Testis (tissue), 3 donors: ENCODE results near the gene MEAF6. TPM values are rescaled to one million over a fixed set of nuclear protein-coding genes. Genes with fewer than 3 reads are reported as not detected.
"Not testable (repeated sequence)": the region's sequence is repeated elsewhere in the genome, so short reads cannot be mapped to it uniquely, and the experiment has no call there.

Experiments used
- DNase-seq: peaks from one replicate; pipeline ENCODE4 v3.0.0-alpha.2; 2019
- H3K27ac ChIP-seq, 2 donors: fragments of 200-600 bp; sonication (generic); one replicate each; pipeline ENCODE4 v1.5.1; 2019
- H3K27me3 ChIP-seq: fragments of 200-600 bp; sonication (generic); one replicate; pipeline ENCODE4 v1.5.1; 2019
- H3K36me3 ChIP-seq: fragments of 200-600 bp; sonication (generic); one replicate; pipeline ENCODE4 v1.5.1; 2017; ENCODE audit warnings: low read depth; ENCODE audit errors: missing control alignments
- H3K4me1 ChIP-seq: fragments of 200-600 bp; sonication (generic); one replicate; pipeline ENCODE4 v1.5.1; 2019
- H3K4me3 ChIP-seq, 2 donors: fragments of 200-600 bp; sonication (generic); one replicate each; pipeline ENCODE4 v1.5.1; 2017 to 2019
- H3K9me3 ChIP-seq: fragments of 200-600 bp; sonication (generic); one replicate; pipeline ENCODE4 v1.5.1; 2017
- CTCF ChIP-seq, 3 experiments: fragments of 450-650 bp in 2 of 3; fragments of 200-600 bp in 1 of 3; sonication (generic) in 1 of 3; IDR thresholded peaks; one replicate each; pipeline ENCODE4 v1.5.1; 2016 to 2019; ENCODE audit warnings: antibody characterized with exemption in 3 of 3, mild to moderate bottlenecking in 2 of 3, moderate library complexity in 1 of 3
- POLR2A ChIP-seq: fragments of 450-650 bp; IDR thresholded peaks from one replicate; pipeline ENCODE4 v1.6.1; 2017; ENCODE audit warnings: antibody characterized with exemption, mild to moderate bottlenecking, moderate library complexity
- WGBS, 2 donors: methylation state at CpG; one replicate each; pipeline ENCODE4 v1.1.5; 2018; 5-methylcytosine and 5-hydroxymethylcytosine counted together
- intact Hi-C: fragments of 100-400 bp; cut with DNase I; formaldehyde crosslinking; loops from one replicate; pipeline ENCODE4 v1.15.1; 2023; ENCODE audit warnings: low total_unique reads
- polyA plus RNA-seq: library from polyadenylated mRNA; stranded (reverse); fragments of 350-450 nt; fragmentation: Illumina TruSeq; extraction: RNeasy Lipid Tissue Mini Kit (QIAGEN cat#74804); gene quantifications from one replicate; pipeline ENCODE4 v1.2.3, GENCODE V29; 2014; ENCODE audit warnings: low read depth, low replicate concordance; ENCODE audit not compliant: insufficient read depth
- total RNA-seq, 2 donors: library from RNA; depleted of rRNA; stranded (reverse); fragments of >200 nt; gene quantifications; one replicate each; pipeline ENCODE4 v1.2.3, GENCODE V29; 2016

The MEAF6 gene
- total and polyA plus RNA-seq, 3 donors from 2014 or later = 132 to 140 (median 134) TPM

GRCh38 chr1:37560401-37561132 lies 46.0 kb upstream of the MEAF6 start:
- 68 to 83% methylated on average over 9 to 10 of the region's 10 CpGs for WGBS, 2 donors
- DNase-seq = no peak
- Histone ChIP-seq H3K27me3 (no peaks in the 10 kb centered on the region), H3K9me3 (no peaks in the 10 kb centered on the region), H3K4me3 (no peak overlapping the region), H3K4me1 (peaks cover 16% of the 10 kb centered on the region), H3K36me3 (no peaks in the 10 kb centered on the region), H3K27ac (peak overlapping the region; percentile 41 to 44)
- no peak for TF ChIP-seq CTCF (IDR thresholded peaks at IDR 0.05)
- no peak for TF ChIP-seq POLR2A
- intact Hi-C loops = no loop called here

- H3K4me3 ChIP-seq, H3K27me3 ChIP-seq, H3K36me3 ChIP-seq, H3K9me3 ChIP-seq, intact Hi-C loops: not testable (repeated sequence)
- 46 to 63% methylated on average over 11 to 12 of the region's 12 CpGs for WGBS, 2 donors
- peak; percentile 35 for DNase-seq
- peak overlapping the region; percentile 41 to 44 for H3K27ac ChIP-seq
- H3K4me1 ChIP-seq = peaks cover 16% of the 10 kb centered on the region
These were observed 45.4 kb upstream of the MEAF6 start for GRCh38 chr1:37559957-37560379.

- intact Hi-C loops = no loop called here
- Histone ChIP-seq H3K27ac (peak overlapping the region; percentile 41 to 44), H3K4me3 (no peak overlapping the region)
These were observed 44.5 kb upstream of the MEAF6 start for GRCh38 chr1:37559080-37559479.

GRCh38 chr1:37558411-37558810 lies 43.8 kb upstream of the MEAF6 start:
- Histone ChIP-seq H3K4me1 (peaks cover 16% of the 10 kb centered on the region), H3K4me3 (no peak overlapping the region), H3K9me3 (no peaks in the 10 kb centered on the region), H3K27me3 (no peaks in the 10 kb centered on the region), H3K36me3 (no peaks in the 10 kb centered on the region), H3K27ac (no peak overlapping the region)
- DNase-seq = no peak
- TF ChIP-seq CTCF (IDR thresholded peaks at IDR 0.05) (no peak), POLR2A (no peak)
- intact Hi-C loops = no loop called here
- WGBS, 2 donors = 35 to 66% methylated on average over 1 of the region's 1 CpG

More at GRCh38 chr1:37559080-37559479, 44.5 kb upstream of the MEAF6 start:
- Histone ChIP-seq H3K9me3 (no peaks in the 10 kb centered on the region), H3K4me1 (peaks cover 16% of the 10 kb centered on the region), H3K36me3 (no peaks in the 10 kb centered on the region), H3K27me3 (no peaks in the 10 kb centered on the region)
- 86 to 87% methylated on average over 5 to 7 of the region's 7 CpGs for WGBS, 2 donors
- DNase-seq = no peak
- TF ChIP-seq POLR2A = no peak
- no peak for TF ChIP-seq CTCF (IDR thresholded peaks at IDR 0.05)

- intact Hi-C loops = no loop called here
- peak overlapping the region in 1 of 2 donors; percentile 64 for H3K27ac ChIP-seq
- peak overlapping the region; percentile 45 to 50 for H3K4me3 ChIP-seq
- no peak for DNase-seq
- no peaks in the 10 kb centered on the region for H3K27me3 ChIP-seq
- WGBS, 2 donors = 65 to 70% methylated on average over 3 of the region's 3 CpGs
- H3K36me3 ChIP-seq = no peaks in the 10 kb centered on the region
- TF ChIP-seq CTCF (IDR thresholded peaks at IDR 0.05) (no peak), POLR2A (no peak)
- no peaks in the 10 kb centered on the region for H3K9me3 ChIP-seq
- H3K4me1 ChIP-seq = peaks cover 23% of the 10 kb centered on the region
These were observed 42.8 kb upstream of the MEAF6 start for GRCh38 chr1:37557402-37557801.
